HepG2 (cell line): ENCODE data around the gene JAG1. TPM values are rescaled to one million over a fixed set of nuclear protein-coding genes. Genes with fewer than 3 reads are reported as not detected.

Source experiments
- BATF2 ChIP-seq: sonication (generic); formaldehyde crosslinking; IDR thresholded peaks from 2 replicates; pipeline ENCODE4 v1.8.0; 2022; ENCODE audit warnings: mild to moderate bottlenecking, missing genetic modification reagents, moderate library complexity
- BCL6 ChIP-seq: IDR thresholded peaks from 2 replicates; pipeline ENCODE4 v1.6.1; 2016; ENCODE audit warnings: missing genetic modification reagents, missing compliant biosample characterization
- BRF2 ChIP-seq: sonication (generic); formaldehyde crosslinking; IDR thresholded peaks from 2 replicates; pipeline ENCODE4 v1.8.1; 2022; ENCODE audit warnings: mild to moderate bottlenecking, missing genetic modification reagents
- CBX2 ChIP-seq, 2 experiments: fragments of 200-600 bp in 1 of 2; sonication (generic); formaldehyde crosslinking in 1 of 2; IDR thresholded peaks; 2 replicates each; pipeline versions ENCODE4 v1.7.0 to v1.8.1; 2018 to 2022; ENCODE audit warnings: low read depth in 2 of 2, low read length in 1 of 2, mild to moderate bottlenecking in 1 of 2, missing genetic modification reagents in 1 of 2
- DBP ChIP-seq: sonication (generic); formaldehyde crosslinking; IDR thresholded peaks from 2 replicates; pipeline ENCODE4 v1.4.0; 2020; ENCODE audit warnings: missing genetic modification reagents; ENCODE audit errors: not compliant biosample characterization
- GZF1 ChIP-seq: sonication (generic); formaldehyde crosslinking; IDR thresholded peaks from 2 replicates; pipeline ENCODE4 v1.5.1; 2020; ENCODE audit warnings: mild to moderate bottlenecking, missing genetic modification reagents
- HOXA5 ChIP-seq: sonication (generic); formaldehyde crosslinking; IDR thresholded peaks from 2 replicates; pipeline ENCODE4 v1.4.0; 2020; ENCODE audit warnings: missing genetic modification reagents
- IKZF4 ChIP-seq: sonication (generic); formaldehyde crosslinking; IDR thresholded peaks from 2 replicates; pipeline ENCODE4 v1.5.1; 2020; ENCODE audit warnings: borderline replicate concordance, mild to moderate bottlenecking, low read depth, missing genetic modification reagents; ENCODE audit errors: not compliant biosample characterization
- KDM3A ChIP-seq: IDR thresholded peaks from 2 replicates; pipeline ENCODE4 v1.6.1; 2018; ENCODE audit warnings: low read depth, missing compliant biosample characterization
- MXI1 ChIP-seq: IDR thresholded peaks from 3 replicates; pipeline ENCODE4 v1.6.1; 2012; ENCODE audit warnings: low read depth, low read length, inconsistent platforms, borderline replicate concordance
- NFE2L2 ChIP-seq: fragments of 150-350 bp; IDR thresholded peaks from 2 replicates; pipeline ENCODE4 v1.6.1; 2014; ENCODE audit warnings: low read length
- NRL ChIP-seq: sonication (generic); formaldehyde crosslinking; IDR thresholded peaks from 2 replicates; pipeline ENCODE4 v1.5.0; 2020; ENCODE audit warnings: missing genetic modification reagents, mild to moderate bottlenecking, moderate library complexity, borderline replicate concordance
- PATZ1 ChIP-seq: sonication (generic); formaldehyde crosslinking; IDR thresholded peaks from 2 replicates; pipeline ENCODE4 v1.4.0; 2020; ENCODE audit warnings: missing genetic modification reagents
- RBAK ChIP-seq: sonication (generic); formaldehyde crosslinking; IDR thresholded peaks from 2 replicates; pipeline ENCODE4 v1.5.1; 2020; ENCODE audit warnings: mild to moderate bottlenecking, missing genetic modification reagents
- RNF2 ChIP-seq: fragments of 450-650 bp; conservative IDR thresholded peaks from 2 replicates; pipeline ENCODE4 v1.6.1; 2016; ENCODE audit warnings: low read depth
- SCMH1 ChIP-seq: sonication (generic); formaldehyde crosslinking; IDR thresholded peaks from 2 replicates; pipeline ENCODE4 v1.9.0; 2021; ENCODE audit warnings: missing genetic modification reagents, mild to moderate bottlenecking, borderline replicate concordance
- SP1 ChIP-seq, 2 experiments: fragments of 450-650 bp in 1 of 2; sonication (generic) in 1 of 2; formaldehyde crosslinking in 1 of 2; IDR thresholded peaks; 2 replicates each; pipeline versions ENCODE4 v1.4.0 to v1.6.1; 2016 to 2020; ENCODE audit warnings: missing genetic modification reagents in 1 of 2
- U2AF2 ChIP-seq: fragments of 200-400 bp; formaldehyde crosslinking; IDR thresholded peaks from 2 replicates; pipeline ENCODE4 v1.6.1; 2017; ENCODE audit warnings: low read depth, mild to moderate bottlenecking, low read length
- ZBTB21 ChIP-seq: sonication (generic); formaldehyde crosslinking; IDR thresholded peaks from 2 replicates; pipeline ENCODE4 v1.4.0; 2020; ENCODE audit warnings: missing genetic modification reagents
- ZNF512 ChIP-seq: sonication (generic); formaldehyde crosslinking; IDR thresholded peaks from 2 replicates; pipeline ENCODE4 v1.4.0; 2020; ENCODE audit warnings: mild to moderate bottlenecking, missing genetic modification reagents
- ZNF589 ChIP-seq: sonication (generic); formaldehyde crosslinking; conservative IDR thresholded peaks from 2 replicates; pipeline ENCODE4 v1.8.0; 2022; ENCODE audit warnings: mild to moderate bottlenecking, moderate library complexity, missing genetic modification reagents
- ZNF720 ChIP-seq: sonication (generic); formaldehyde crosslinking; IDR thresholded peaks from 2 replicates; pipeline ENCODE4 v1.4.0; 2020; ENCODE audit warnings: missing genetic modification reagents
- ZNF776 ChIP-seq: sonication (generic); formaldehyde crosslinking; IDR thresholded peaks from 2 replicates; pipeline ENCODE4 v1.4.0; 2020; ENCODE audit warnings: mild to moderate bottlenecking, missing genetic modification reagents
- polyA plus RNA-seq, 8 experiments: library from polyadenylated mRNA; depleted of rRNA in 3 of 8; stranded (reverse) in 7 of 8; unstranded in 1 of 8; fragments of >200 nt; fragmentation: Illumina TruSeq in 4 of 8; extraction: Trizol in 4 of 8; gene quantifications; 2 replicates each; pipeline versions ENCODE4 v1.2.1 to v1.2.3, GENCODE V29; 2011 to 2016; ENCODE audit warnings: low read depth in 4 of 8, missing spikeins in 1 of 8, mixed read lengths in 1 of 8; ENCODE audit not compliant: insufficient read depth in 1 of 8
- total RNA-seq, 5 experiments: library from RNA; depleted of rRNA; stranded (reverse); fragments of >200 nt; fragmentation: Illumina TruSeq; extraction: Trizol; gene quantifications; 2 replicates each; pipeline ENCODE4 v1.2.3, GENCODE V29; 2016; ENCODE audit warnings: low read depth in 1 of 5

The JAG1 gene
- total and polyA plus RNA-seq, 2 of the 13 experiments (the other 11 are each of a cell fraction or from before 2014, with no cell fraction given) = 47.1 to 56.3 TPM

- TF ChIP-seq BCL6 (peak; percentile 99), ZNF512 (CRISPR knock-in tag) (no peak), PATZ1 (CRISPR knock-in tag) (peak; percentile 76), IKZF4 (CRISPR knock-in tag) (no peak), ZNF776 (no peak), CBX2 (IDR thresholded peaks at IDR 0.05; ENCODE audit: low read depth, low read length) (no peak), CBX2 (CRISPR knock-in tag; IDR thresholded peaks at IDR 0.05; ENCODE audit: low read depth) (no peak), SP1 (IDR thresholded peaks at IDR 0.05) (no peak), SP1 (CRISPR knock-in tag; IDR thresholded peaks at IDR 0.05) (0 out of 2 replicates have a peak, but pooled peaks have one; percentile 32), MXI1 (peak; percentile 45; the same call in 1 of the 3 replicates), ZNF720 (no peak), RBAK (CRISPR knock-in tag) (no peak), NFE2L2 (no peak), BATF2 (CRISPR knock-in tag) (no peak), NRL (CRISPR knock-in tag) (no peak), SCMH1 (CRISPR knock-in tag) (no peak), HOXA5 (peak; percentile 65; the same call in 1 of the 2 replicates), KDM3A (CRISPR knock-in tag) (peak; percentile 90), BRF2 (CRISPR knock-in tag) (no peak), ZNF589 (CRISPR knock-in tag) (no peak), ZBTB21 (0 out of 2 replicates have a peak, but pooled peaks have one; percentile 55), RNF2 (no peak), U2AF2 (no peak), DBP (CRISPR knock-in tag) (no peak), GZF1 (CRISPR knock-in tag) (no peak)
Observed at GRCh38 chr20:10708351-10709185, 34.8 kb upstream of the JAG1 start (continued).
